GM23338 (cell line): ENCODE results near the gene STX4. TPM values are rescaled to one million over a fixed set of nuclear protein-coding genes. Genes with fewer than 3 reads are reported as not detected.

Experiments
- ATAC-seq: fragments of 200-7000 bp; cut with Tn5 transposase; 3 replicates; pipeline ENCODE4 v1.9.1; 2020
- DNase-seq: peaks from one replicate; pipeline ENCODE4 v3.0.0-alpha.2; 2015; ENCODE audit warnings: low spot score
- H2AFZ ChIP-seq: fragments of 200-600 bp; sonication (generic); 2 replicates; pipeline ENCODE4 v1.8.0; 2016; ENCODE audit warnings: antibody characterized with exemption, mild to moderate bottlenecking, moderate library complexity
- H3F3A ChIP-seq: fragments of 200-600 bp; sonication (generic); replicated peaks from 2 replicates; pipeline ENCODE4 v1.8.0; 2017; ENCODE audit warnings: antibody characterized with exemption, mixed run types, low read depth
- H3K27ac ChIP-seq: fragments of 200-600 bp; sonication (generic); 2 replicates; pipeline ENCODE4 v1.6.1; 2016; ENCODE audit warnings: low read depth
- H3K27me3 ChIP-seq: fragments of 200-600 bp; sonication (generic); 2 replicates; pipeline ENCODE4 v1.8.0; 2016; ENCODE audit warnings: mild to moderate bottlenecking, mixed run types, moderate library complexity; ENCODE audit not compliant: insufficient read depth
- H3K36me3 ChIP-seq: fragments of 200-600 bp; sonication (generic); 2 replicates; pipeline ENCODE4 v1.8.0; 2016; ENCODE audit warnings: mild to moderate bottlenecking; ENCODE audit not compliant: insufficient read depth
- H3K4me1 ChIP-seq: fragments of 200-600 bp; sonication (generic); 2 replicates; pipeline ENCODE4 v1.8.0; 2016; ENCODE audit warnings: mild to moderate bottlenecking, moderate library complexity; ENCODE audit not compliant: insufficient read depth
- H3K4me2 ChIP-seq: fragments of 200-600 bp; sonication (generic); 2 replicates; pipeline ENCODE4 v1.7.1; 2017; ENCODE audit warnings: mixed run types
- H3K4me3 ChIP-seq: fragments of 200-600 bp; sonication (generic); 2 replicates; pipeline ENCODE4 v1.6.1; 2016; ENCODE audit warnings: mixed run types
- H3K79me2 ChIP-seq: fragments of 200-600 bp; sonication (generic); replicated peaks from 2 replicates; pipeline ENCODE4 v1.8.0; 2017; ENCODE audit warnings: mild to moderate bottlenecking; ENCODE audit not compliant: insufficient read depth
- H3K9me2 ChIP-seq: fragments of 200-600 bp; sonication (generic); 2 replicates; pipeline ENCODE4 v1.8.0; 2017; ENCODE audit not compliant: insufficient read depth
- H4K20me1 ChIP-seq: fragments of 200-600 bp; sonication (generic); replicated peaks from 2 replicates; pipeline ENCODE4 v1.8.0; 2017; ENCODE audit warnings: mild to moderate bottlenecking; ENCODE audit not compliant: insufficient read depth
- H3K27ac Mint-ChIP-seq: 2 replicates; pipeline ENCODE4 v1.8.0; 2020; ENCODE audit warnings: inconsistent platforms, mild to moderate bottlenecking, moderate library complexity, mixed read lengths
- H3K27me3 Mint-ChIP-seq: 3 replicates; pipeline ENCODE4 v1.8.0; 2022; ENCODE audit warnings: low read depth, mild to moderate bottlenecking, moderate library complexity, mixed read lengths, inconsistent platforms; ENCODE audit not compliant: insufficient read depth, poor library complexity
- H3K36me3 Mint-ChIP-seq: 3 replicates; pipeline ENCODE4 v1.8.0; 2021; ENCODE audit warnings: low read depth, mild to moderate bottlenecking, inconsistent platforms, moderate library complexity, mixed read lengths
- H3K4me1 Mint-ChIP-seq: 3 replicates; pipeline ENCODE4 v1.8.0; 2020; ENCODE audit warnings: mild to moderate bottlenecking, inconsistent platforms, mixed read lengths
- H3K4me3 Mint-ChIP-seq: 3 replicates; pipeline ENCODE4 v1.8.0; 2021; ENCODE audit warnings: moderate library complexity, mild to moderate bottlenecking, inconsistent platforms, mixed read lengths
- H3K9me3 Mint-ChIP-seq: 3 replicates; pipeline ENCODE4 v1.8.0; 2020; ENCODE audit warnings: moderate library complexity, mild to moderate bottlenecking, inconsistent platforms, mixed read lengths
- CREB1 ChIP-seq: fragments of 250-450 bp; sonication (Bioruptor Pico); IDR thresholded peaks from 2 replicates; pipeline ENCODE4 v1.5.0; 2020; ENCODE audit warnings: low read depth, mild to moderate bottlenecking, moderate library complexity
- EZH2phosphoT487 ChIP-seq: fragments of 200-600 bp; sonication (generic); IDR thresholded peaks from one replicate; pipeline ENCODE4 v1.8.1; 2018; ENCODE audit warnings: antibody characterized with exemption; ENCODE audit not compliant: unreplicated experiment
- JUNB ChIP-seq: IDR thresholded peaks from one replicate; pipeline ENCODE4 v1.6.1; 2016; ENCODE audit warnings: antibody characterized with exemption; ENCODE audit not compliant: unreplicated experiment
- NANOG ChIP-seq: IDR thresholded peaks from 2 replicates; pipeline ENCODE4 v1.6.1; 2016; ENCODE audit warnings: antibody characterized with exemption, borderline replicate concordance
- POLR2AphosphoS5 ChIP-seq: IDR thresholded peaks from 2 replicates; pipeline ENCODE4 v1.6.1; 2016; ENCODE audit warnings: antibody characterized with exemption, low read depth
- STAT1 ChIP-seq: IDR thresholded peaks from one replicate; pipeline ENCODE4 v1.6.1; 2016; ENCODE audit warnings: antibody characterized with exemption; ENCODE audit not compliant: unreplicated experiment
- ZNF114 ChIP-seq: fragments of 250-450 bp; sonication (Bioruptor Pico); IDR thresholded peaks from 2 replicates; pipeline ENCODE4 v1.5.0; 2020; ENCODE audit warnings: mild to moderate bottlenecking, moderate library complexity
- ZNF331 ChIP-seq: fragments of 250-450 bp; sonication (Bioruptor Pico); IDR thresholded peaks from 2 replicates; pipeline ENCODE4 v1.5.0; 2020; ENCODE audit warnings: low read depth, mild to moderate bottlenecking, moderate library complexity
- ZNF462 ChIP-seq: fragments of 250-450 bp; sonication (Bioruptor Pico); IDR thresholded peaks from 2 replicates; pipeline ENCODE4 v1.5.0; 2020; ENCODE audit warnings: mild to moderate bottlenecking, moderate library complexity
- polyA plus RNA-seq: library from polyadenylated mRNA; unstranded; fragments of >200 nt; fragmentation: Nextera tagmentation; extraction: Ambion mirVana; gene quantifications from 2 replicates; pipeline ENCODE4 v1.2.1, GENCODE V29; 2016
- total RNA-seq: library from RNA; depleted of rRNA; stranded (reverse); fragments of >200 nt; shearing (Covaris generic); gene quantifications from 2 replicates; pipeline ENCODE4 v1.2.3, GENCODE V29; 2014
- TF ChIP-seq, protein P1 (sequence below), 2 experiments: fragments of 200-600 bp in 1 of 2; sonication (generic) in 1 of 2; conservative IDR thresholded peaks; 2 replicates each; pipeline versions ENCODE4 v1.5.1 to v1.6.1; 2016 to 2017; ENCODE audit warnings: antibody characterized with exemption in 2 of 2, low read depth in 2 of 2, mild to moderate bottlenecking in 2 of 2, moderate library complexity in 1 of 2
- TF ChIP-seq, protein P2 (sequence below): IDR thresholded peaks from 2 replicates; pipeline ENCODE4 v1.6.1; 2016; ENCODE audit warnings: antibody characterized with exemption

Gene STX4
- total and polyA plus RNA-seq, 2 experiments from 2014 or later = 13.0 to 39.3 TPM

DNA sequence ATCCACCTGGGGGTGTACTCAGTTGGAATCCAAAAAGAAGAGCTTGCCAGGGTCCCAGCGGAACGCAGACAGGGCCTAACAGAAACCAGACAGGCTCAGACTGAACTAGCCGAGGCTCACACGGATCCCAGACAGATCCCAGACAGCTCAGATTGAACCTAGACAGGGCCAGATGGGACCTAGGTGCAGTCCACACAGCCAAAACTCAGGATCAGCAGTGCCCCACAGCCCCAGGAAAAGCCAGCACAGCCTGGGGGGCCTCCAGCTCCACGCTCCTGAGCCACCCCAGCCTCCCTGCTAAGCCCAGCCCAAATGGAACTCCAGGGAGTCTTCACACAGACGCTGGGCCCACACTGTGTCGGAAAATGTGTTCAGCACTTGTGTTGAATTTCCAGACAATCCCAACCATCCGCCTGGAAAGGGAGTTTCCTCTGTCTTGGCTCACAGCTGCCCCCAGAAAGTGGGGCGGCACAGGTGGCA is 30.5 kb upstream of the STX4 start (continued):
- TF ChIP-seq ZNF462 (CRISPR knock-in tag) = no peak
- TF ChIP-seq, protein P1, sequence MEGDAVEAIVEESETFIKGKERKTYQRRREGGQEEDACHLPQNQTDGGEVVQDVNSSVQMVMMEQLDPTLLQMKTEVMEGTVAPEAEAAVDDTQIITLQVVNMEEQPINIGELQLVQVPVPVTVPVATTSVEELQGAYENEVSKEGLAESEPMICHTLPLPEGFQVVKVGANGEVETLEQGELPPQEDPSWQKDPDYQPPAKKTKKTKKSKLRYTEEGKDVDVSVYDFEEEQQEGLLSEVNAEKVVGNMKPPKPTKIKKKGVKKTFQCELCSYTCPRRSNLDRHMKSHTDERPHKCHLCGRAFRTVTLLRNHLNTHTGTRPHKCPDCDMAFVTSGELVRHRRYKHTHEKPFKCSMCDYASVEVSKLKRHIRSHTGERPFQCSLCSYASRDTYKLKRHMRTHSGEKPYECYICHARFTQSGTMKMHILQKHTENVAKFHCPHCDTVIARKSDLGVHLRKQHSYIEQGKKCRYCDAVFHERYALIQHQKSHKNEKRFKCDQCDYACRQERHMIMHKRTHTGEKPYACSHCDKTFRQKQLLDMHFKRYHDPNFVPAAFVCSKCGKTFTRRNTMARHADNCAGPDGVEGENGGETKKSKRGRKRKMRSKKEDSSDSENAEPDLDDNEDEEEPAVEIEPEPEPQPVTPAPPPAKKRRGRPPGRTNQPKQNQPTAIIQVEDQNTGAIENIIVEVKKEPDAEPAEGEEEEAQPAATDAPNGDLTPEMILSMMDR (conservative IDR thresholded peaks at IDR 0.05; ENCODE audit: low read depth in 2 of 2) = no peak
- TF ChIP-seq NANOG = no peak

- ATAC-seq (no peak), DNase-seq (no peak)
- Histone ChIP-seq H3K4me2 (no peak overlapping the region), H4K20me1 (0 out of 2 replicates have a peak, but pooled peaks cover 5% of the 10 kb centered on the region), H3K36me3 (no peaks in the 10 kb centered on the region; the same call in 1 of the 2 replicates), H3F3A (no peaks in the 10 kb centered on the region; the same call in 1 of the 2 replicates), H3K27ac (no peak overlapping the region), H3K4me1 (no peaks in the 10 kb centered on the region; the same call in 1 of the 2 replicates), H3K9me2 (no peaks in the 10 kb centered on the region), H3K79me2 (peaks cover 10% of the 10 kb centered on the region), H3K27me3 (no peaks in the 10 kb centered on the region), H2AFZ (no peak overlapping the region), H3K4me3 (no peak overlapping the region)
- Mint-ChIP-seq H3K4me1 (peaks cover 4% of the 10 kb centered on the region), H3K27me3 (peaks cover 16% of the 10 kb centered on the region), H3K4me3 (no peak overlapping the region), H3K9me3 (no peaks in the 10 kb centered on the region), H3K36me3 (no peaks in the 10 kb centered on the region; the same call in 2 of the 3 replicates), H3K27ac (no peak overlapping the region)
- TF ChIP-seq JUNB (no peak), EZH2phosphoT487 (no peak), STAT1 (no peak), ZNF114 (CRISPR knock-in tag) (no peak), NANOG (no peak), CREB1 (CRISPR knock-in tag) (no peak), ZNF331 (CRISPR knock-in tag) (no peak), POLR2AphosphoS5 (no peak)
- TF ChIP-seq, protein P2, sequence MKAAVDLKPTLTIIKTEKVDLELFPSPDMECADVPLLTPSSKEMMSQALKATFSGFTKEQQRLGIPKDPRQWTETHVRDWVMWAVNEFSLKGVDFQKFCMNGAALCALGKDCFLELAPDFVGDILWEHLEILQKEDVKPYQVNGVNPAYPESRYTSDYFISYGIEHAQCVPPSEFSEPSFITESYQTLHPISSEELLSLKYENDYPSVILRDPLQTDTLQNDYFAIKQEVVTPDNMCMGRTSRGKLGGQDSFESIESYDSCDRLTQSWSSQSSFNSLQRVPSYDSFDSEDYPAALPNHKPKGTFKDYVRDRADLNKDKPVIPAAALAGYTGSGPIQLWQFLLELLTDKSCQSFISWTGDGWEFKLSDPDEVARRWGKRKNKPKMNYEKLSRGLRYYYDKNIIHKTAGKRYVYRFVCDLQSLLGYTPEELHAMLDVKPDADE = no peak
Observed at GRCh38 chr16:31003744-31004143, 29.6 kb upstream of the STX4 start.
